Body of pancreas (tissue), 4 donors: Measurements from ENCODE around the gene FUNDC1. TPM values are rescaled to one million over a fixed set of nuclear protein-coding genes. Genes with fewer than 3 reads are reported as not detected.

ENCODE experiments used
- ATAC-seq: fragments of 150-250 bp; one replicate; pipeline ENCODE4 v1.9.1; 2016
- DNase-seq, 4 donors: peaks; one replicate each; pipeline ENCODE4 v3.0.0-alpha.2; 2019
- H3K27ac ChIP-seq, 4 donors: fragments of 200-600 bp; sonication (generic); 1 replicate in 3 of 4; 2 replicates in 1 of 4; pipeline versions ENCODE4 v1.5.1 to v1.6.1; 2016 to 2019; ENCODE audit warnings: mild to moderate bottlenecking in 1 of 4, mixed read lengths in 1 of 4, moderate library complexity in 1 of 4
- H3K27me3 ChIP-seq, 2 donors: fragments of 200-600 bp; sonication (generic); one replicate each; pipeline ENCODE4 v1.6.0; 2016; ENCODE audit warnings: mild to moderate bottlenecking in 1 of 2
- H3K36me3 ChIP-seq, 2 donors: fragments of 200-600 bp; sonication (generic); replicated peaks in 1 of 2; 2 replicates each; pipeline ENCODE4 v1.5.1; 2016; ENCODE audit warnings: low read depth in 2 of 2; ENCODE audit not compliant: insufficient read depth in 1 of 2
- H3K4me1 ChIP-seq: fragments of 200-600 bp; sonication (generic); one replicate; pipeline ENCODE4 v1.6.0; 2016
- H3K4me3 ChIP-seq, 2 donors: fragments of 200-600 bp; sonication (generic); 1 replicate in 1 of 2; 2 replicates in 1 of 2; pipeline ENCODE4 v1.5.1; 2016 to 2019
- H3K9me3 ChIP-seq, 3 donors: fragments of 200-600 bp; sonication (generic); 1 replicate in 2 of 3; 2 replicates in 1 of 3; pipeline ENCODE4 v1.5.1; 2016
- POLR2A ChIP-seq, 3 donors: fragments of 450-650 bp; IDR thresholded peaks; one replicate each; pipeline ENCODE4 v1.6.1; 2016; ENCODE audit warnings: antibody characterized with exemption in 3 of 3, mild to moderate bottlenecking in 2 of 3
- WGBS, 2 donors: methylation state at CpG; one replicate each; pipeline ENCODE4 v1.1.5; 2017; 5-methylcytosine and 5-hydroxymethylcytosine counted together
- intact Hi-C: fragments of 100-400 bp; cut with DNase I; formaldehyde crosslinking; loops from one replicate; pipeline ENCODE4 v1.15.1; 2023
- total RNA-seq, 2 donors: library from RNA; depleted of rRNA; stranded (reverse); fragments of >200 nt; gene quantifications; one replicate each; pipeline ENCODE4 v1.1.0, GENCODE V29; 2016
- TF ChIP-seq, protein P1 (sequence below), 7 experiments: fragments of 450-650 bp in 4 of 7; fragments of 200-600 bp in 3 of 7; sonication (generic) in 3 of 7; IDR thresholded peaks; one replicate each; pipeline ENCODE4 v1.5.1; 2016 to 2019; ENCODE audit warnings: antibody characterized with exemption in 7 of 7

The FUNDC1 gene
- total RNA-seq, 2 donors from 2014 or later, result 7.8 to 9.2 TPM

GRCh38 chrX:44544036-44544435, 1.4 kb upstream of the FUNDC1 start:
- Histone ChIP-seq H3K27ac (no peak overlapping the region), H3K36me3 (no peaks in the 10 kb centered on the region), H3K27me3 (no peaks in the 10 kb centered on the region), H3K4me1 (peaks cover 7% of the 10 kb centered on the region), H3K9me3 (no peaks in the 10 kb centered on the region), H3K4me3 (no peak overlapping the region)
- ATAC-seq (no peak), DNase-seq (no peak)
- no peak for TF ChIP-seq POLR2A (IDR thresholded peaks at IDR 0.05)
- TF ChIP-seq, protein P1, sequence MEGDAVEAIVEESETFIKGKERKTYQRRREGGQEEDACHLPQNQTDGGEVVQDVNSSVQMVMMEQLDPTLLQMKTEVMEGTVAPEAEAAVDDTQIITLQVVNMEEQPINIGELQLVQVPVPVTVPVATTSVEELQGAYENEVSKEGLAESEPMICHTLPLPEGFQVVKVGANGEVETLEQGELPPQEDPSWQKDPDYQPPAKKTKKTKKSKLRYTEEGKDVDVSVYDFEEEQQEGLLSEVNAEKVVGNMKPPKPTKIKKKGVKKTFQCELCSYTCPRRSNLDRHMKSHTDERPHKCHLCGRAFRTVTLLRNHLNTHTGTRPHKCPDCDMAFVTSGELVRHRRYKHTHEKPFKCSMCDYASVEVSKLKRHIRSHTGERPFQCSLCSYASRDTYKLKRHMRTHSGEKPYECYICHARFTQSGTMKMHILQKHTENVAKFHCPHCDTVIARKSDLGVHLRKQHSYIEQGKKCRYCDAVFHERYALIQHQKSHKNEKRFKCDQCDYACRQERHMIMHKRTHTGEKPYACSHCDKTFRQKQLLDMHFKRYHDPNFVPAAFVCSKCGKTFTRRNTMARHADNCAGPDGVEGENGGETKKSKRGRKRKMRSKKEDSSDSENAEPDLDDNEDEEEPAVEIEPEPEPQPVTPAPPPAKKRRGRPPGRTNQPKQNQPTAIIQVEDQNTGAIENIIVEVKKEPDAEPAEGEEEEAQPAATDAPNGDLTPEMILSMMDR (IDR thresholded peaks at IDR 0.05), result no peak
- 87 to 93% methylated on average over 4 to 6 of the region's 6 CpGs for WGBS, 2 donors
- intact Hi-C loops, result no loop called here

- DNase-seq, result no peak
- H3K36me3 ChIP-seq, result no peaks in the 10 kb centered on the region
- intact Hi-C loops, result no loop called here
- no peaks in the 10 kb centered on the region for H3K9me3 ChIP-seq
- TF ChIP-seq, protein P1 (IDR thresholded peaks at IDR 0.05), result no peak
- no peak for TF ChIP-seq POLR2A (IDR thresholded peaks at IDR 0.05)
- H3K27ac ChIP-seq, result no peak overlapping the region
- WGBS, 2 donors, result 76 to 88% methylated on average over 6 of the region's 6 CpGs
- ATAC-seq, result no peak
- H3K27me3 ChIP-seq, result no peaks in the 10 kb centered on the region
- no peaks in the 10 kb centered on the region for H3K4me1 ChIP-seq
- H3K4me3 ChIP-seq, result no peak overlapping the region
Observed at GRCh38 chrX:44536198-44536597, 6.5 kb downstream of the FUNDC1 start.

- H3K36me3 ChIP-seq, result no peaks in the 10 kb centered on the region
- no peaks in the 10 kb centered on the region for H3K4me1 ChIP-seq
- 86 to 90% methylated on average over 3 of the region's 3 CpGs for WGBS, 2 donors
- no peak for DNase-seq
- H3K4me3 ChIP-seq, result no peak overlapping the region
- no peaks in the 10 kb centered on the region for H3K9me3 ChIP-seq
- TF ChIP-seq, protein P1 (IDR thresholded peaks at IDR 0.05), result no peak
- TF ChIP-seq POLR2A (IDR thresholded peaks at IDR 0.05), result no peak
- intact Hi-C loops, result no loop called here
- ATAC-seq, result no peak
- no peak overlapping the region for H3K27ac ChIP-seq
- H3K27me3 ChIP-seq, result no peaks in the 10 kb centered on the region
Observed at GRCh38 chrX:44529310-44529709, 13.3 kb downstream of the FUNDC1 start.

GRCh38 chrX:44514272-44514671, 28.4 kb downstream of the FUNDC1 start:
- H3K27ac ChIP-seq, result no peak overlapping the region
- DNase-seq (no peak), ATAC-seq (no peak)
- TF ChIP-seq, protein P1 (IDR thresholded peaks at IDR 0.05), result no peak
- TF ChIP-seq POLR2A (IDR thresholded peaks at IDR 0.05), result no peak
- WGBS, 2 donors, result 64 to 68% methylated on average over 3 of the region's 3 CpGs
- H3K4me3 ChIP-seq, result no peak overlapping the region
- H3K9me3 ChIP-seq, result no peaks in the 10 kb centered on the region
- H3K36me3 ChIP-seq, result no peaks in the 10 kb centered on the region
- H3K27me3 ChIP-seq, result no peaks in the 10 kb centered on the region
- no peaks in the 10 kb centered on the region for H3K4me1 ChIP-seq
- intact Hi-C loops, result no loop called here

- Histone ChIP-seq H3K4me3 (no peak overlapping the region), H3K4me1 (no peaks in the 10 kb centered on the region), H3K9me3 (no peaks in the 10 kb centered on the region), H3K27ac (no peak overlapping the region), H3K27me3 (no peaks in the 10 kb centered on the region), H3K36me3 (no peaks in the 10 kb centered on the region)
- intact Hi-C loops, result no loop called here
- TF ChIP-seq, protein P1 (IDR thresholded peaks at IDR 0.05), result no peak
- no peak for TF ChIP-seq POLR2A (IDR thresholded peaks at IDR 0.05)
- DNase-seq (no peak), ATAC-seq (no peak)
- 89 to 93% methylated on average over 2 of the region's 2 CpGs for WGBS, 2 donors
Observed at GRCh38 chrX:44507292-44507691, 35.4 kb downstream of the FUNDC1 start.
